ENCODE data around the gene CAMK2B.

DNA sequence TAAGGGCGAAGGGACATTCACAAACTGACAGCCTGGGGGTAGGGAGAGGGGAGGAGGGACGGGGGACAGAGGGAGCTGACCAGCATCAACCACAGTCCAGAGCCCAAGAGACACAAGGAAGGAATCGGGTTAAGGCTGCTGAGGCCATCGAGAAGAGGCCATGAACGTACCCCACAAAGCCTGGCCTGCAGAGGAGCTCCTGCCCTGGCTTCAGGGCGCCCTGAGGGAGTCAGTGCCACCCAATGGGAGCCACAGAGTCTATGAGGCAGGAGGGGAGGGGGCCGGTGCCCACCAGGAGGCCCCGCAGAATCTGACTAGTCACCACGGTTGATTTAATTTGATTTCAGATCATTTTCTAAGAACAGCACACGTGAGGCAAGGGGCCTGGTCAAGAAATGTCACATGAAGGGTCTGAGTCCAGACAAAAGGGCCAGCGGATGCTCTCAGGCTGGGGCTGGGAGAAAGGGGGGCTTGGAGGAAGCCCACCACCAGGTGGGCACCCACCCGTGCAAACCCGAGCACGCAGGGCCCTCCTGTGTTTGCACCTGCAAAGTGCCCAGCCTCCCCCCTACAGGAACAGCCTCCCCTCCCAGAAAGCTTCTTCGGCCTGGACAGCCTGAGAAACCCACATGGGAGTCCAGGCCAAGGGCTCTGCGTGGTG lies 40.4 kb downstream of the CAMK2B start:
- TF ChIP-seq, protein P1, sequence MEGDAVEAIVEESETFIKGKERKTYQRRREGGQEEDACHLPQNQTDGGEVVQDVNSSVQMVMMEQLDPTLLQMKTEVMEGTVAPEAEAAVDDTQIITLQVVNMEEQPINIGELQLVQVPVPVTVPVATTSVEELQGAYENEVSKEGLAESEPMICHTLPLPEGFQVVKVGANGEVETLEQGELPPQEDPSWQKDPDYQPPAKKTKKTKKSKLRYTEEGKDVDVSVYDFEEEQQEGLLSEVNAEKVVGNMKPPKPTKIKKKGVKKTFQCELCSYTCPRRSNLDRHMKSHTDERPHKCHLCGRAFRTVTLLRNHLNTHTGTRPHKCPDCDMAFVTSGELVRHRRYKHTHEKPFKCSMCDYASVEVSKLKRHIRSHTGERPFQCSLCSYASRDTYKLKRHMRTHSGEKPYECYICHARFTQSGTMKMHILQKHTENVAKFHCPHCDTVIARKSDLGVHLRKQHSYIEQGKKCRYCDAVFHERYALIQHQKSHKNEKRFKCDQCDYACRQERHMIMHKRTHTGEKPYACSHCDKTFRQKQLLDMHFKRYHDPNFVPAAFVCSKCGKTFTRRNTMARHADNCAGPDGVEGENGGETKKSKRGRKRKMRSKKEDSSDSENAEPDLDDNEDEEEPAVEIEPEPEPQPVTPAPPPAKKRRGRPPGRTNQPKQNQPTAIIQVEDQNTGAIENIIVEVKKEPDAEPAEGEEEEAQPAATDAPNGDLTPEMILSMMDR (IDR thresholded peaks at IDR 0.05) = no peak
- TF ChIP-seq POLR2A (IDR thresholded peaks at IDR 0.05) = no peak

Measured in esophagus squamous epithelium (tissue), 4 donors.